Stimulated activated naive B cell treated with anti-CD40 and anti-IgM and Interleukin-4, amounts not matched to agents 10 μg/mL and 1 μg/mL and 100 μg/mL, for 72 hours (primary cell): ENCODE data around the gene FAAP100.
A peak's percentile ranks its signal among the peaks of the same experiment; 100 is the strongest.

Experiments used
- ATAC-seq, 2 donors: fragments of 150-1000 bp; cut with Tn5 transposase; replicated peaks; 2 replicates each; pipeline ENCODE4 v1.10.0; 2021; ENCODE audit warnings: moderate library complexity in 1 of 2
- DNase-seq: peaks from one replicate; pipeline ENCODE4 v3.0.0; 2021
- H3K27ac Mint-ChIP-seq: one replicate; pipeline ENCODE4 v1.8.0; 2022; ENCODE audit warnings: mild to moderate bottlenecking, mixed read lengths
- H3K27me3 Mint-ChIP-seq, 2 donors: one replicate each; pipeline ENCODE4 v1.8.0; 2022; ENCODE audit warnings: mixed read lengths in 2 of 2
- H3K36me3 Mint-ChIP-seq, 2 donors: one replicate each; pipeline ENCODE4 v1.8.0; 2022; ENCODE audit warnings: mixed read lengths in 2 of 2, mild to moderate bottlenecking in 1 of 2
- H3K4me1 Mint-ChIP-seq, 2 donors: one replicate each; pipeline ENCODE4 v1.8.0; 2022; ENCODE audit warnings: mixed read lengths in 2 of 2, mild to moderate bottlenecking in 1 of 2
- H3K4me3 Mint-ChIP-seq, 2 donors: one replicate each; pipeline ENCODE4 v1.8.0; 2022; ENCODE audit warnings: mild to moderate bottlenecking in 2 of 2, mixed read lengths in 2 of 2, moderate library complexity in 1 of 2
- H3K9me3 Mint-ChIP-seq, 2 donors: one replicate each; pipeline ENCODE4 v1.8.0; 2022; ENCODE audit warnings: mixed read lengths in 2 of 2, mild to moderate bottlenecking in 1 of 2

FAAP100 gene

GRCh38 chr17:81569986-81570514, 17.9 kb upstream of the FAAP100 start:
- no peak for ATAC-seq
- H3K27me3 Mint-ChIP-seq: no peaks in the 10 kb centered on the region
- no peaks in the 10 kb centered on the region for H3K9me3 Mint-ChIP-seq
- no peak overlapping the region for H3K4me3 Mint-ChIP-seq
- peaks cover 47 to 54% of the 10 kb centered on the region in 2 donors for H3K36me3 Mint-ChIP-seq
- no peak for DNase-seq
- no peaks in the 10 kb centered on the region for H3K4me1 Mint-ChIP-seq
- H3K27ac Mint-ChIP-seq: no peak overlapping the region

GRCh38 chr17:81568416-81568815, 16.3 kb upstream of the FAAP100 start:
- H3K27ac Mint-ChIP-seq: peak overlapping the region; percentile 42

GRCh38 chr17:81567191-81567590, 15.0 kb upstream of the FAAP100 start:
- H3K4me1 Mint-ChIP-seq: peaks cover 5 to 12% of the 10 kb centered on the region in 2 donors
- H3K36me3 Mint-ChIP-seq: peaks cover 44 to 47% of the 10 kb centered on the region in 2 donors
- no peak overlapping the region for H3K4me3 Mint-ChIP-seq
- no peaks in the 10 kb centered on the region for H3K9me3 Mint-ChIP-seq
- no peak overlapping the region for H3K27ac Mint-ChIP-seq
- DNase-seq: no peak
- ATAC-seq: no peak
- H3K27me3 Mint-ChIP-seq: no peaks in the 10 kb centered on the region

More at GRCh38 chr17:81568416-81568815, 16.3 kb upstream of the FAAP100 start:
- peaks cover 0 to under 1% of the 10 kb centered on the region in 2 donors for H3K4me1 Mint-ChIP-seq
- ATAC-seq: no peak
- H3K27me3 Mint-ChIP-seq: no peaks in the 10 kb centered on the region
- H3K9me3 Mint-ChIP-seq: no peaks in the 10 kb centered on the region
- DNase-seq: no peak
- H3K36me3 Mint-ChIP-seq: peaks cover 43 to 45% of the 10 kb centered on the region in 2 donors
- H3K4me3 Mint-ChIP-seq: no peak overlapping the region

GRCh38 chr17:81566461-81567126, 14.4 kb upstream of the FAAP100 start:
- H3K27ac Mint-ChIP-seq: no peak overlapping the region
- ATAC-seq (no peak), DNase-seq (no peak)
- H3K4me3 Mint-ChIP-seq: no peak overlapping the region
- no peaks in the 10 kb centered on the region for H3K9me3 Mint-ChIP-seq
- peaks cover 44 to 50% of the 10 kb centered on the region in 2 donors for H3K36me3 Mint-ChIP-seq
- H3K4me1 Mint-ChIP-seq: peaks cover 6 to 18% of the 10 kb centered on the region in 2 donors
- H3K27me3 Mint-ChIP-seq: no peaks in the 10 kb centered on the region

GRCh38 chr17:81565231-81565630, 13.1 kb upstream of the FAAP100 start:
- no peak overlapping the region for H3K4me3 Mint-ChIP-seq
- no peaks in the 10 kb centered on the region for H3K9me3 Mint-ChIP-seq
- H3K36me3 Mint-ChIP-seq: peaks cover 42 to 51% of the 10 kb centered on the region in 2 donors
- ATAC-seq: no peak
- H3K27me3 Mint-ChIP-seq: no peaks in the 10 kb centered on the region
- H3K4me1 Mint-ChIP-seq: peaks cover 12 to 32% of the 10 kb centered on the region in 2 donors
- H3K27ac Mint-ChIP-seq: no peak overlapping the region
- DNase-seq: no peak

- no peak overlapping the region for H3K4me3 Mint-ChIP-seq
- no peaks in the 10 kb centered on the region for H3K27me3 Mint-ChIP-seq
- no peak for DNase-seq
- no peak overlapping the region for H3K27ac Mint-ChIP-seq
- peaks cover 38 to 47% of the 10 kb centered on the region in 2 donors for H3K36me3 Mint-ChIP-seq
- H3K4me1 Mint-ChIP-seq: peaks cover 12 to 35% of the 10 kb centered on the region in 2 donors
- no peak for ATAC-seq
- no peaks in the 10 kb centered on the region for H3K9me3 Mint-ChIP-seq
These were observed 12.6 kb upstream of the FAAP100 start for GRCh38 chr17:81564778-81565177.

- Mint-ChIP-seq H3K4me1 (peaks cover 12 to 35% of the 10 kb centered on the region in 2 donors), H3K27ac (no peak overlapping the region), H3K27me3 (no peaks in the 10 kb centered on the region), H3K36me3 (peaks cover 38 to 47% of the 10 kb centered on the region in 2 donors), H3K9me3 (no peaks in the 10 kb centered on the region), H3K4me3 (no peak overlapping the region)
- ATAC-seq (no peak), DNase-seq (no peak)
These were observed 11.9 kb upstream of the FAAP100 start for GRCh38 chr17:81563861-81564586.

- no peaks in the 10 kb centered on the region for H3K9me3 Mint-ChIP-seq
- H3K4me1 Mint-ChIP-seq: peaks cover 12 to 44% of the 10 kb centered on the region in 2 donors
These were observed 9.3 kb upstream of the FAAP100 start for GRCh38 chr17:81561494-81561885.

GRCh38 chr17:81558941-81559806, 7.0 kb upstream of the FAAP100 start:
- H3K9me3 Mint-ChIP-seq: no peaks in the 10 kb centered on the region
- peaks cover 16 to 54% of the 10 kb centered on the region in 2 donors for H3K4me1 Mint-ChIP-seq
- ATAC-seq: no peak
- no peak for DNase-seq
- H3K36me3 Mint-ChIP-seq: peaks cover 30 to 46% of the 10 kb centered on the region in 2 donors
- no peak overlapping the region for H3K4me3 Mint-ChIP-seq
- H3K27ac Mint-ChIP-seq: no peak overlapping the region
- H3K27me3 Mint-ChIP-seq: no peaks in the 10 kb centered on the region

More at GRCh38 chr17:81561494-81561885, 9.3 kb upstream of the FAAP100 start:
- Mint-ChIP-seq H3K36me3 (peaks cover 44 to 52% of the 10 kb centered on the region in 2 donors), H3K27ac (peak overlapping the region; percentile 95), H3K4me3 (peak overlapping the region; percentile 61 to 76), H3K27me3 (no peaks in the 10 kb centered on the region)
- DNase-seq (no peak), ATAC-seq (peak; percentile 8 to 9)

GRCh38 chr17:81558115-81558468, 5.9 kb upstream of the FAAP100 start:
- peak overlapping the region in 1 of 2 donors; percentile 21 for H3K4me3 Mint-ChIP-seq
- no peaks in the 10 kb centered on the region for H3K9me3 Mint-ChIP-seq
- no peaks in the 10 kb centered on the region for H3K27me3 Mint-ChIP-seq
- DNase-seq: no peak
- H3K27ac Mint-ChIP-seq: peak overlapping the region; percentile 56
- no peak for ATAC-seq
- peaks cover 25 to 62% of the 10 kb centered on the region in 2 donors for H3K4me1 Mint-ChIP-seq
- H3K36me3 Mint-ChIP-seq: peaks cover 30 to 48% of the 10 kb centered on the region in 2 donors

- Mint-ChIP-seq H3K4me3 (peak overlapping the region; percentile 21 to 63), H3K36me3 (peaks cover 28 to 43% of the 10 kb centered on the region in 2 donors), H3K27ac (peak overlapping the region; percentile 56), H3K27me3 (no peaks in the 10 kb centered on the region), H3K9me3 (no peaks in the 10 kb centered on the region), H3K4me1 (peaks cover 23 to 61% of the 10 kb centered on the region in 2 donors)
- no peak for ATAC-seq
- DNase-seq: no peak
These were observed 5.3 kb upstream of the FAAP100 start for GRCh38 chr17:81557276-81558114.

- Mint-ChIP-seq H3K36me3 (peaks cover 24 to 41% of the 10 kb centered on the region in 2 donors), H3K4me3 (no peak overlapping the region), H3K9me3 (no peaks in the 10 kb centered on the region), H3K27me3 (no peaks in the 10 kb centered on the region), H3K27ac (peak overlapping the region; percentile 47), H3K4me1 (peaks cover 21 to 54% of the 10 kb centered on the region in 2 donors)
- DNase-seq (no peak), ATAC-seq (no peak)
These were observed 4.7 kb upstream of the FAAP100 start for GRCh38 chr17:81556863-81557262.

- Mint-ChIP-seq H3K9me3 (no peaks in the 10 kb centered on the region), H3K27me3 (no peaks in the 10 kb centered on the region), H3K4me1 (peaks cover 23 to 53% of the 10 kb centered on the region in 2 donors), H3K4me3 (no peak overlapping the region), H3K36me3 (peaks cover 25 to 39% of the 10 kb centered on the region in 2 donors), H3K27ac (peak overlapping the region; percentile 47)
- ATAC-seq (no peak), DNase-seq (no peak)
These were observed 4.1 kb upstream of the FAAP100 start for GRCh38 chr17:81556175-81556691.
